Nephron progenitor cell (in vitro differentiated cells): ENCODE data around the gene MOB1B.
"Not testable (repeated sequence)": the region's sequence is repeated elsewhere in the genome, so short reads cannot be mapped to it uniquely, and the experiment has no call there.

Experiments used
- DNase-seq: peaks from one replicate; pipeline ENCODE4 v3.0.0; 2021
- H3K27ac Mint-ChIP-seq: 2 replicates; pipeline ENCODE4 v1.8.0; 2021; ENCODE audit warnings: mild to moderate bottlenecking, moderate library complexity, mixed read lengths
- H3K27me3 Mint-ChIP-seq: 2 replicates; pipeline ENCODE4 v1.8.0; 2021; ENCODE audit warnings: mild to moderate bottlenecking, low read depth, mixed read lengths; ENCODE audit not compliant: poor library complexity
- H3K36me3 Mint-ChIP-seq: 2 replicates; pipeline ENCODE4 v1.8.0; 2021; ENCODE audit warnings: low read depth, mixed read lengths
- H3K4me1 Mint-ChIP-seq: 2 replicates; pipeline ENCODE4 v1.8.0; 2021; ENCODE audit warnings: mixed read lengths
- H3K4me3 Mint-ChIP-seq: 2 replicates; pipeline ENCODE4 v1.8.0; 2021; ENCODE audit warnings: mild to moderate bottlenecking, moderate library complexity, mixed read lengths
- H3K9me3 Mint-ChIP-seq: 2 replicates; pipeline ENCODE4 v1.8.0; 2021; ENCODE audit warnings: mild to moderate bottlenecking, moderate library complexity, mixed read lengths
- CTCF ChIP-seq: fragments of 200-600 bp; sonication (generic); IDR thresholded peaks from 2 replicates; pipeline ENCODE4 v1.5.0; 2021; ENCODE audit warnings: antibody characterized with exemption

MOB1B gene

GRCh38 chr4:70892086-70892769, 9.9 kb upstream of the MOB1B start:
- Mint-ChIP-seq H3K27ac (no peak overlapping the region), H3K9me3 (no peaks in the 10 kb centered on the region), H3K27me3 (peaks cover 3% of the 10 kb centered on the region), H3K4me3 (no peak overlapping the region), H3K36me3 (no peaks in the 10 kb centered on the region), H3K4me1 (peaks cover 11% of the 10 kb centered on the region)
- no peak for TF ChIP-seq CTCF
- no peak for DNase-seq

GRCh38 chr4:70893790-70894189, 8.4 kb upstream of the MOB1B start:
- Mint-ChIP-seq H3K27ac (no peak overlapping the region), H3K9me3 (no peaks in the 10 kb centered on the region), H3K4me1 (peaks cover 6% of the 10 kb centered on the region), H3K4me3 (no peak overlapping the region), H3K27me3 (peaks cover 3% of the 10 kb centered on the region), H3K36me3 (no peaks in the 10 kb centered on the region)
- no peak for TF ChIP-seq CTCF
- DNase-seq: no peak

GRCh38 chr4:70895405-70895804, 6.8 kb upstream of the MOB1B start:
- no peak for DNase-seq
- H3K9me3 Mint-ChIP-seq: no peaks in the 10 kb centered on the region
- H3K4me3 Mint-ChIP-seq: no peak overlapping the region
- peaks cover 6% of the 10 kb centered on the region for H3K4me1 Mint-ChIP-seq
- peaks cover 3% of the 10 kb centered on the region for H3K27me3 Mint-ChIP-seq
- no peak for TF ChIP-seq CTCF
- H3K27ac Mint-ChIP-seq: no peak overlapping the region
- no peaks in the 10 kb centered on the region for H3K36me3 Mint-ChIP-seq

- Mint-ChIP-seq H3K4me3 (no peak overlapping the region), H3K4me1 (peaks cover 6% of the 10 kb centered on the region), H3K36me3 (no peaks in the 10 kb centered on the region), H3K27ac (no peak overlapping the region), H3K9me3 (no peaks in the 10 kb centered on the region), H3K27me3 (peaks cover 3% of the 10 kb centered on the region)
- no peak for TF ChIP-seq CTCF
- no peak for DNase-seq
Measured at GRCh38 chr4:70895811-70896491, 6.2 kb upstream of the MOB1B start.

GRCh38 chr4:70898581-70898980, 3.6 kb upstream of the MOB1B start:
- H3K27ac Mint-ChIP-seq, H3K4me3 Mint-ChIP-seq, H3K9me3 Mint-ChIP-seq, H3K36me3 Mint-ChIP-seq, DNase-seq, H3K27me3 Mint-ChIP-seq: not testable (repeated sequence)
- H3K4me1 Mint-ChIP-seq: peaks cover 20% of the 10 kb centered on the region

- Mint-ChIP-seq H3K4me3 (peak overlapping the region; percentile 97), H3K27me3 (no peaks in the 10 kb centered on the region), H3K4me1 (peaks cover 28% of the 10 kb centered on the region), H3K36me3 (peaks cover 17% of the 10 kb centered on the region), H3K9me3 (no peaks in the 10 kb centered on the region), H3K27ac (peak overlapping the region; percentile 97)
- TF ChIP-seq CTCF: no peak
- no peak for DNase-seq
Measured at GRCh38 chr4:70901607-70901983, 574 bp upstream of the MOB1B start.
